HG03575 (cell line): ENCODE results near the gene RAB11FIP5.
"Not testable (repeated sequence)": the region's sequence is repeated elsewhere in the genome, so short reads cannot be mapped to it uniquely, and the experiment has no call there.

Source experiments
- ATAC-seq: cut with Tn5 transposase; IDR thresholded peaks from one replicate; pipeline ENCODE4 v1.9.1; 2021; ENCODE audit not compliant: unreplicated experiment, insufficient number of reproducible peaks, low FRiP score; ENCODE audit errors: extremely low read depth

The RAB11FIP5 gene, protein sequence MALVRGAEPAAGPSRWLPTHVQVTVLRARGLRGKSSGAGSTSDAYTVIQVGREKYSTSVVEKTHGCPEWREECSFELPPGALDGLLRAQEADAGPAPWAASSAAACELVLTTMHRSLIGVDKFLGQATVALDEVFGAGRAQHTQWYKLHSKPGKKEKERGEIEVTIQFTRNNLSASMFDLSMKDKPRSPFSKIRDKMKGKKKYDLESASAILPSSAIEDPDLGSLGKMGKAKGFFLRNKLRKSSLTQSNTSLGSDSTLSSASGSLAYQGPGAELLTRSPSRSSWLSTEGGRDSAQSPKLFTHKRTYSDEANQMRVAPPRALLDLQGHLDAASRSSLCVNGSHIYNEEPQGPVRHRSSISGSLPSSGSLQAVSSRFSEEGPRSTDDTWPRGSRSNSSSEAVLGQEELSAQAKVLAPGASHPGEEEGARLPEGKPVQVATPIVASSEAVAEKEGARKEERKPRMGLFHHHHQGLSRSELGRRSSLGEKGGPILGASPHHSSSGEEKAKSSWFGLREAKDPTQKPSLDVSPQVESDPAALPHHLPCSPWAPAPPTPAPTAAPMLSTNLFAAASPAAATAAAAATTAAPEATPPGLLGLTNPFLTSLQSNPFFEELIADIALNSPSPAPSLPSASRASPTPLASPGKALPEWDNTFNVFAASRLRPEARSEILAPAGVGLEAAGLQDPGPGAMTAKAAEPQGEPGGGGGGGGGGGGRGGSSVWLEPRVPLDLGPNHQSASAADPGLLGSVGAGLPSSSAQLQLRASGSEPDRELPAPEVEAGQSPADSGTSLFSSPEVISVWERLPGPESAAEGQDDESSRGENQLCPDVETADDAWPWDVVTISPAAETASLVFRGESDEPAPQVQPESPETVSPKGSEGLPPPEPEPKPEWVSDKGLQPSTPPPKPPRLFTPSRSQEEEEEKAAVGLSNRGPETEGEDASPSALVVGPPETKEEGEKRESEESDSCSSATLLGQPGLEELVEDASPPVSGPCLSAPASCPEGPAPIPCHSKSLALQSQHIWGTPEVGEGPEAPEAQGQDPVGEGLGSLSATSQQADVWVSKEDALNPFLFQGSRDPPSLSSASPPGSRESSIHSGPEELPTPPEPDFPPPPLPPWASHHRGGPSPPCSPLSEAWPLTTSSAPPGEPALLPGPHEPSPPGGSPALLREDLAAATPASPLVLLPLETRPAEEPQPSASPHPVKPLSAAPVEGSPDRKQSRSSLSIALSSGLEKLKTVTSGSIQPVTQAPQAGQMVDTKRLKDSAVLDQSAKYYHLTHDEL (N-terminal part only)

GRCh38 chr2:73112913-73113854 lies at the start of gene RAB11FIP5:
RAB11FIP5 (minus strand) TSS chr2:73112948; CDS start chr2:73112777, 171 bp downstream.
- ATAC-seq = no peak

DNA sequence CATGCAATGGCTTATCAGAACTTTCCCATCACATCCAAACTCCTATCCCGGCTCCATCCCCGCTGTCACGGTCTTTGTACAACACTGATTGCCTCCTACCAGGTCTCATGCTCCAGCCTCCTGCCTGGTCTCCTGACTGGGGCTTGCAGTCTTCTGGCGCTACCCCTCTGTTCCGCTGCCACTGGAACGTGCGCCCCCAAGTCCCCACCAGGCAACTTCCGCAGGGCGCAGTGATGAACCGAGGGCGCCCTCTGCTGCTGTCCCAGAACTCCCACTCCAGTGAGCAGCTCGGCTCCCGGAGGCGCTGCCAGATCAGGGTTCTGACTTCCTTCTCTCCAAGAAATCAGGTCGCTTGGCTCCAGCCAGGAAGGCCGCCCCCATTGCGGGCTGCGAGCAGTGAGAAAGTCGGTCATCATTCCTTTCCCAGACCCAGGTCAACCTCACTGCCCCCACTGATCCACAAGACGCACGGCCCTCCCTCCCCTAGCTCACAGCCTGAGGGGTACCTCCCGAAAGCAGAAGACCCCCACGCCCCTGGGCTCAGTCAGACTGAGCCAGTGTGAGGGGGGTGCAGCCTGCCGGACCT lies 43.9 kb upstream of the RAB11FIP5 start:
- ATAC-seq = no peak

- no peak for ATAC-seq
These were observed 30.2 kb upstream of the RAB11FIP5 start for GRCh38 chr2:73142937-73143336.

GRCh38 chr2:73141896-73142295 lies 29.1 kb upstream of the RAB11FIP5 start:
- no peak for ATAC-seq

DNA sequence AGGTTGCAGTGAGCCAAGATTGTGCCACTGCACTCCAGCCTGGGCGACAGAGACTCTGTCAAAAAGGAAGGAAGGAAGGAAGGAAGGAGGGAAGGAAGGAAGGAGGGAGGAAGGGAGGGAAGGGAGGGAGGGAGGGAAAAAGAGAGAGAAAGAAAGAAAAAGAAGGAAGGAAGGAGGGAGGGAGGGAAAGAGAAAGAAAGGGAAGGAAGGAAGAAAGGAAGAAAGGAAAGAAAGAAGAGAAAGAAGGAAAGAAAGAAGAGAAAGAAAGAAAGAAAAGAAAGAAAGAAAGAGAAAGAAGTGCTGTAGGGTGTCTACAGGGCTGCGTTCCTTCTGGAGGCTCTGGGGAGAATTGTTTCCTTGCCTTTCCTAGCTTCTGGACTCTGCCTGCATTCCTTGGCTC lies 22.5 kb upstream of the RAB11FIP5 start:
- ATAC-seq = no peak

DNA sequence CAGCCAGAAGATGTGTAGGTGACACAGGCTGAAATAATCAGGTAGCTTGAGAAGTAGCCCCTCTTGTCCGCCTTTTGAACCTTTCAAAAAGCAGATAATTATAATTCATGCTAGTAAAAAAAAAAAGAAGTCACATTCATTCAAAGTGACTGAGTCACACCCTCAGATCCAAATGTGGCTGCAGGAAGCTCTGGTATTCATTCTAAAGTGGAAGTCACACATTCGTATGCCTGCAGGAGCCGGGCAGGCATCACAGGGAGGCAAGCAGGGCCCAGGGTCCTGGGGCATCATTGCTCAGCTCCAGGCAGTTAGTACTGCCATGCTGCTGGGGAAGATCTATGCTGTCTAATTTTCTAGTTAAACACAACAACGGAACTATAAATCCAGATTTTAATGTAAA lies 21.7 kb upstream of the RAB11FIP5 start:
- no peak for ATAC-seq

DNA sequence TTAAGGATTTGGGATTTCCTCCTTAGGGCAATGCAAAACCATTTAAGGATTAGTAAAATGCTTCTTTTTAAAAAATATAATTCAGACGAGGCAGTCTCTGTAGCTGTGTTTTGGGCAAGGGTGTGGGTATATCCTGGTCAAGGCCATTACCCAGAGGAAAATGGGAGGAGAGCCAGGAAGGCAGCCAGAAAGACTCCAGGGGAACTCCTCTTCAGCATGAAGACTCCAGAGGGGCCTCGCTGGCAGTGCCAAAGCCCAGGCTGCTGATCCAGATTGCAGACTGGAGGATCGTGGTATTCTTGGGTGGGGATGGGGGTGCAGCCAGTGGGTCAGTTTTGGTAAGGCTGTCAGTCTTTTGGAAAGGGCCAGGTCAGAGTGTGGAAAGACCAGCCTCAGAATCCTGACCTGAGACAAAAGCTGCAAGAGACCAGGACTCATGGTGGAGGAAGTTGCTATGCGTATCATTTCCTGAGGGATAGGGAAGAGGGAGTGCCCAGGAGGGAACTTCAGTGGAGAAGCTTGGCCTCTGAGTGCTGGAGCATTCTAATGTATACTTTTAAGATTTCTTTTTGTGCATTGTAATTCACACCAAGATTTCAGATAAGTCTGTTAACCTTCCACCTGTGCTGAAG lies 20.9 kb upstream of the RAB11FIP5 start:
- ATAC-seq = no peak

DNA sequence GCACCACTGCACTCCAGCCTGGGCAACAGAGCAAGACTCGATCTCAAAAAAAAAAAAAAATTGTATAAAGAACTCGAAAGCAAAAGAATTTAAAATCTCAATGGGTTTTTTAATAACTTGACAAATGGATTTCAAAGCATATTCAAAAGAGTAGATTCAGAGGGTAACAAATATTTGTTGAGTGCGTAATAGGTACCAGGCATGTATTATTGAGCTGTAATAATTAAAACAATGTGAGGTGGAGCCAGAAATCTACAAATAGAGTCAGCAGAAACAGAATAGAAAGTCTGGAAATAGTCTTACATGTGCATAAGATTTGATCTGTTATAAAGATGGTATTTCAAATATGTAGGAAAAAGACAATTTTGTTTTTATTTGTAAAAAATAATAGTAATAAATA lies 19.1 kb upstream of the RAB11FIP5 start:
- no peak for ATAC-seq

DNA sequence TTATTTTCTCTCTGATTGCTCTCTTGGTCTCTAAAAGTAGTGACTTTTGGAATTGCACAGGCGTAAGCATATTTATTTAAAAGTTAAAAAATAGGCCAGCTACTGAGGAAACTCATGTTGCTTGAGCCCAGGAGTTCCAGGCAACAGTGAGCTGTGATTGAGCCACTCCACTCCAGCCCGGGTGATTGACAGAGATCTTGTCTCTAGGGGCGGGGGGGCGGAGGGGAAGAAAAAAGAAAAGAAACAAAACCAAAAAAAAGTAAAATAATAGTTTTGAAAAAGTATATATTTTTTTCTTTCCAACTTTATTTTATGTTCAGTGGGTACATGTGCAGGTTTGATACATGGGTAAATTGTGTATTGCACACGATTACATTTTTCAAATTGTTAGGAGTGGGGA lies 18.0 kb upstream of the RAB11FIP5 start:
- ATAC-seq = no peak

- ATAC-seq = no peak
These were observed 16.2 kb upstream of the RAB11FIP5 start for GRCh38 chr2:73128841-73129535.

DNA sequence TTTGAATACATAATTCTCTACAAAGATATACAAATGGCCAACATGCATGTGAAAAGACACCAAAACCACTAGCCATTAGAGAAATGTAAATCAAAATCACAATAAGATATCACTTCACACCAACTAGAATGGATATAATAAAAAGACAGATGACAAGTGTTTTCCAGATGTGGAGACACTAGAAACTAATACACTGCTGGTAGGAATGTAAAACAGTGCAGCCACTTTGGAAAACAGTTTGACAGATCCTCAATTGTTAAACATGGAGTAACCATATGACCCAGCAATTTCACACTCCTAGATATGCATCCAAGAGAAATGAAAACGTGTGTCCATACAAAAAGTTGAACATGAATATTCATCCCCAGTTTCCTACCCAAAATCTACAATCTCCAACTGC lies 9.8 kb upstream of the RAB11FIP5 start:
- no peak for ATAC-seq

DNA sequence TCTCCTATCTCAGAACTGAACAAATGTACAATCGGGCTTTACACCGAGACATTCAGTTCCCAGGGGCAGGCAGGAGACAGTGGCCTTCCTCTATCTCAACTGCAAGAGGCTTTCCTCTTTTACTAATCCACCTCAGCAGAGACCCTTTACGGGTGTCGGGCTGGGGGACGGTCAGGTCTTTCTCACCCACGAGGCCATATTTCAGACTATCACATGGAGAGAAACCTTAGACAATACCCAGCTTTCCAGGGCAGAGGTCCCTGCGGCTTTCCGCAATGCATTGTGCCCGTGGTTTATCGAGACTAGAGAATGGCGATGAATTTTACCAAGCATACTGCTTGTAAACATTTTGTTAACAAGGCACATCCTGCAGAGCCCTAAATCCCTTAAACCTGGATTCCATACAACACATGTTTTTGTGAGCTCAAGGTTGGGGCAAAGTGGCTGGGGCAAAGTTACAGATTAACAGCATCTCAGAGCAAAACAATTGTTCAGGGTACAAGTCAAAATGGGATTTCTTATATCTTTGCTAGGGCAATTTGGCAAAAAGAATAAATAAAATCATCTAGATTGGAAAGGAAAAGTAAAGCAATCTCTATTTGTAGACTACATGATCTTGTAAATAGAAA lies 7.0 kb upstream of the RAB11FIP5 start:
- not testable (repeated sequence) for ATAC-seq

- no peak for ATAC-seq
These were observed 4.7 kb upstream of the RAB11FIP5 start for GRCh38 chr2:73117441-73117840.

DNA sequence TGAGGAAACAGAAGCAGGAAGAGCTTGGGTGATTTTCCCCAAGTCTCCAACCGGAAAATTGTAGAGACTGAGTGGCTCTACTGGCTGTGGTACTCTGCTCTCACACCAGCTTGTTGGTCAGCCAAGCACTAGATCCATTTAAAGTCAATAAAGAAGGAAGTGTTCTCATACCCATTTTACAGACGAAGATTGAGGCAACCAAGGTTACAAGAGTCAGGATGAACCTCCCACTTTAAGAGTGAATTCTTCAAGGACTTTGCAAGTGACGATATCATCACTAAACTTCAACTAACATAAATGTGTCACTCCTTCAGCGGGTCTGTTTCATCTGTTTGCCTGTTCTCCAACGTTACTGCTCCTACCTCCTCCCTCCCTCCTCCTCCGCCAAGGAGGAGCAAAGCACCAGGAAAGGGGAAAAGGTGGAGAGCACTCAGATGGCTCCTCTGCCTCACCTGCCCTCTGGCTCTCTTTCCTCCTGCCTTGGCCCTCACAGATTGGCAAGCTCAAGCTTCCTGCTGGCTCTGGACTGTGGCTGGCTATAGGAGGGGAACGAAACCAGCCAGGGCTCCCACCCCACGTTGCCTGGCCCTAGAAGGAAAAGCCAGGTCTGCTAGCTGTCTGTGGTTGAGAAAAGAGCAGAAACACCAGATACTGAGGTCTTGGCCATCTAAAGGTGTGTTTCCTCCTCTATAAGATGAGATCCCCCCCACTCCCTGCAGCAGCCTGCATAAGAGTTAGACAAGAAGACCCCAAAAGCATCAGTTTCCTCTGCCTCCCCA lies 3.6 kb upstream of the RAB11FIP5 start:
- no peak for ATAC-seq

DNA sequence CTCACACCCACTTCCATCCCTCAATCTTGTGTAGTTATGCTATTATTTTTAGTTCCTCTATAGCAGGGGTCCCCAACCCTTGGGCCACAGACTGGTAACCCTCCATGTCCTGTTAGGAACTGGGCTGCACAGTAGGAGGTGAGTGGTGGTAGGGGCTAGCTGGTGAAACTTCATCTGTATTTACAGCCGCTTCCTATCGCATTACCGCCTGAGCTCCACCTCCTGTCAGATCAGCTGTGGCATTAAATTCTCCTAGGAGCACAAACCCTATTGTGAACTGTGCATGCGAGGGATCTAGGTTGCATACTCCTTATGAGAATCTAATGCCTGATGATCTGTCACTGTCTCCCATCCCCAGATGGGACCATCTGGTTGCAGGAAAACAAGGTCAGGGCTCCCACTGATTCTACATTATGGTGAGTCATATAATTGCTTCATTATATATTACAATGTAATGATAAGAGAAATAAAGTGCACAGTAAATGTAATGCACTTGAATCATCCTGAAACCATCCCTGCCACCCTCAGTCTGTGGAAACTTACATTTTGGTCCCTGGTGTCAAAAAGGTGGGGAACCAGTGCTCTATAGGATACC lies 1.6 kb upstream of the RAB11FIP5 start:
- no peak for ATAC-seq
